ENCODE data around the gene GSX2.

DNA sequence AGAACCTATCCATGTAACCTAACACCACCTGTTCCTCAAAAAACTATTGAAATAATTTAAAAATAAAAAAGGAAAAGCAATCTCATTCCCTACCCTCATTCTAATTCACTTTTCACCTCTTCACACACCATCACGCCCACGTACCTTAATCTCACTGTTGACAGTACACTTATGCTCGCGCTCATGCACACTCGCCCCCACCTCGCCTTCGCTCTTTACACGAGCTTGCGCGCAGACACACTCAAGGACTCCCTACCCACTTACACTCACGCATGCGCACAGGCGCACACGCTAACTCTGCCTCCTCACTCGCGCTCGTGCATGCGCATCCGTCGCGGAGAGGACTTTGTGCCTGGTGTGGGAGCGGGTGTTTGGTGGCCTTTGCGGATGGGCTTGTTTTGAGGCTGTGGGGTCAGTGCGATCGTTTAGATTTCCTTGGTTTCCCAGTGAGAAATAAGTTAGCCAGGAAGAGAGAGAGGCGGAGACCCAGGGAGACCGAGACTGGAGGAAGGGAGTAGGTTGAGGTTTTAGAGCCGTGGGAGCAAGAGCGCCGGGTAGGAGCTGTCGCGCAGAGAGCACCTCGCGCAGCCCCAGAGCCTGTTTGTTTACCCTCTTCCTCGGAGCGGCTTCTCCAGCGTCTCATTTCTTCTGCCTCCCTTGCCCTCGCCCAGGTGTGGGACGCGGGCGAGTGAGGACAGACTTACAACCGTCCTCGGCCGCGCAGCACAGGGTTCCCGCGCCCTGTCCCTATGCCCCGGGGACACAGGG lies 8.1 kb upstream of the GSX2 start:
- no peak for TF ChIP-seq YY1 (IDR thresholded peaks at IDR 0.05; ENCODE audit: low read depth)
- TF ChIP-seq, protein P1, sequence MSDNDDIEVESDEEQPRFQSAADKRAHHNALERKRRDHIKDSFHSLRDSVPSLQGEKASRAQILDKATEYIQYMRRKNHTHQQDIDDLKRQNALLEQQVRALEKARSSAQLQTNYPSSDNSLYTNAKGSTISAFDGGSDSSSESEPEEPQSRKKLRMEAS (IDR thresholded peaks at IDR 0.05), result peak; percentile 84
- no peak for TF ChIP-seq ZBTB7A (IDR thresholded peaks at IDR 0.05; ENCODE audit: low read depth)
- no peak for TF ChIP-seq TAF1 (IDR thresholded peaks at IDR 0.05; ENCODE audit: low read depth)
- no peak for TF ChIP-seq FOXM1 (IDR thresholded peaks at IDR 0.05; ENCODE audit: borderline replicate concordance, low read depth)
- no peak for TF ChIP-seq CREB1 (IDR thresholded peaks at IDR 0.05; ENCODE audit: low read depth)
- TF ChIP-seq REST (IDR thresholded peaks at IDR 0.05; ENCODE audit: low read depth), result no peak
- no peak for TF ChIP-seq CEBPB (IDR thresholded peaks at IDR 0.05)
- no peak for TF ChIP-seq EGR1 (IDR thresholded peaks at IDR 0.05)
- no peak for TF ChIP-seq RAD21 (IDR thresholded peaks at IDR 0.05; ENCODE audit: low read depth)
- TF ChIP-seq TCF12 (IDR thresholded peaks at IDR 0.05; ENCODE audit: low read depth), result no peak
- no peak for TF ChIP-seq USF1 (IDR thresholded peaks at IDR 0.05)

All from Ishikawa (cell line).